GM12891 (cell line): ENCODE measurements around the gene LYPD4.

Experiments
- PAX5 ChIP-seq: IDR thresholded peaks from 2 replicates; pipeline ENCODE4 v1.6.1; 2011; ENCODE audit warnings: low read length, moderate library complexity, mild to moderate bottlenecking; ENCODE audit not compliant: insufficient read depth, severe bottlenecking
- POLR2A ChIP-seq: IDR thresholded peaks from 2 replicates; pipeline ENCODE4 v1.6.1; 2011; ENCODE audit warnings: low read depth, low read length, control low read depth
- POLR2AphosphoS5 ChIP-seq: IDR thresholded peaks from 2 replicates; pipeline ENCODE4 v1.6.1; 2011; ENCODE audit warnings: low read depth, low read length, control low read depth
- TAF1 ChIP-seq: IDR thresholded peaks from 2 replicates; pipeline ENCODE4 v1.6.1; 2011; ENCODE audit warnings: low read depth, low read length, control low read depth

- no peak for TF ChIP-seq TAF1
- TF ChIP-seq PAX5 = no peak
- TF ChIP-seq POLR2A = no peak
- TF ChIP-seq POLR2AphosphoS5 = no peak
Observed at GRCh38 chr19:41801031-41801430, 43.5 kb downstream of the LYPD4 start.
